ENCODE results near the gene MINDY4.

Gene MINDY4

DNA sequence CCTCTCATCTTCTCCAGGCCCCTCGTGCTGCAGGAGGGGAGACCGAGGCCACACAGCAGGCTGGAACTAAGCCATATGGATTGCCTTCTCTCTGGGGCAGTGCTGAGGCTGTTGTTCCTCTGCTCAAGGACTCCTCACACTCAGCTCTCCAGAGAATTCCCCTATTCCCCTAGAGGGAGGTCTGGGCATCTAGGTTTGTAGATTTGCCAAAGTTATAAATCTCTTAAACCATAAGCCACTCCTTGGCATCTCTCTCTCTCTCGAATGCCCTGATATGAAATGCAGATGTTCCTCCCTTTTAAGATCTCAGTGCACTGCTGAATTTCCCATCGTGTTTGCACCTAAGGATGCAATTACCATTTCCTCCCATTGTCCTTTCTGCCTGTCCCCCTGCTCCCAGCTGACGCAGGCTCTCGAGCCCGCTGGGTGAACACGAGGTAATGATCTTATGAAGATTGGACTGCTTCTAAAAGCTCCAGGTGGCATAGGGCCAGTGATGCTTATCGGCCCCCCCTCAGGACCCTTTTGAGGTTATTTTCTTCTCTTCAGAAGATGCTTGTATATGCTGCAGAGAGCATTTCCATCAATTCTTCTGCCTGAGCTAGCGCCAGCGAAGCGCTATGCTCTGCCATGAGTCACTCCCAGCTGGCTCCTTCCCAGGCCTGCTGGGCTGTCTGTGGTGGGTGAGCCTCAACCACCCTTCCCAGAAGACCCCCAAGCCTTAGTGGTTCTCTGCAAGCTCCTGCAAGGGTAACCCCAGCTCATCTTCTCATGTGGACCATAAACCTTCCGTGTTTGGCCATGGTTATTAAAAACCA is 98.8 kb downstream of the MINDY4 start:
- peak; percentile 35 for DNase-seq (ENCODE audit: low read depth)
- H3K4me3 ChIP-seq (ENCODE audit: low read length): no peak overlapping the region
- TF ChIP-seq, protein P1, sequence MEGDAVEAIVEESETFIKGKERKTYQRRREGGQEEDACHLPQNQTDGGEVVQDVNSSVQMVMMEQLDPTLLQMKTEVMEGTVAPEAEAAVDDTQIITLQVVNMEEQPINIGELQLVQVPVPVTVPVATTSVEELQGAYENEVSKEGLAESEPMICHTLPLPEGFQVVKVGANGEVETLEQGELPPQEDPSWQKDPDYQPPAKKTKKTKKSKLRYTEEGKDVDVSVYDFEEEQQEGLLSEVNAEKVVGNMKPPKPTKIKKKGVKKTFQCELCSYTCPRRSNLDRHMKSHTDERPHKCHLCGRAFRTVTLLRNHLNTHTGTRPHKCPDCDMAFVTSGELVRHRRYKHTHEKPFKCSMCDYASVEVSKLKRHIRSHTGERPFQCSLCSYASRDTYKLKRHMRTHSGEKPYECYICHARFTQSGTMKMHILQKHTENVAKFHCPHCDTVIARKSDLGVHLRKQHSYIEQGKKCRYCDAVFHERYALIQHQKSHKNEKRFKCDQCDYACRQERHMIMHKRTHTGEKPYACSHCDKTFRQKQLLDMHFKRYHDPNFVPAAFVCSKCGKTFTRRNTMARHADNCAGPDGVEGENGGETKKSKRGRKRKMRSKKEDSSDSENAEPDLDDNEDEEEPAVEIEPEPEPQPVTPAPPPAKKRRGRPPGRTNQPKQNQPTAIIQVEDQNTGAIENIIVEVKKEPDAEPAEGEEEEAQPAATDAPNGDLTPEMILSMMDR (conservative IDR thresholded peaks at IDR 0.05; ENCODE audit: low read length): no peak

DNA sequence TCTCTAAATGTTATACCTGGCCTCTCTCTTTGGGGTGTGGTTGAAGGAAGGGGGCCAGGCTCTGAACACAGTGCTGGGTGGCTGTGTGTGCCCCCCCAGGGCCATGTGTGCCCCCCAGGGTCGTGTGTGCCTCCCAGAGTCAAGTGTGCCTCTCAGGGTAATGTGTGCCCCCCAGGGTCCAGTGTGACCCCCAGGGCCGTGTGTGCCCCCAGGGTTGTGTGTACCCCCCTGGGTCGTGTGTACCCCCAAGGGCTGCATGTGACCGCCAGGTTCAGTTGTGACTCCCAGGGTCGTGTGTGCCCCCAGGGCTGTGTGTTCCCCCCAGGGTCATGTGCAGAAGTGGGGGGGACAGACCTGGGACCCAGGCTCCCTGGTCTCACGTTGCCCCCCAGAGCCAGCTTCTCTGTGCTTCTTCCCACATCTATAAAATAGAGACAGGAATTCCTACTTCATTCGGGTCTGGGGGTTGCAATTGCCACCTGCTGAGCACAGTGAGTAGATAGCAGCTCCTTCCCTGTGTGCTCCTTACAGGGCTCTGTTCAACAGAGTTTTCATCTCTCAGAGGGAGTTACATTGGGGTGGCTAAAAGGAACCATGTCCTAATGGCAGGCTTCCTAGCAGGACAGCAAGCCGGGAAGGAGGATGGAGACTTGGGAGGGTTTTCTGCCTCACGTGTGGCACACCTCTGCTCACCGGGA is 99.8 kb downstream of the MINDY4 start:
- TF ChIP-seq, protein P1 (conservative IDR thresholded peaks at IDR 0.05; ENCODE audit: low read length): no peak
- no peak overlapping the region for H3K4me3 ChIP-seq (ENCODE audit: low read length)
- DNase-seq (ENCODE audit: low read depth): no peak

DNA sequence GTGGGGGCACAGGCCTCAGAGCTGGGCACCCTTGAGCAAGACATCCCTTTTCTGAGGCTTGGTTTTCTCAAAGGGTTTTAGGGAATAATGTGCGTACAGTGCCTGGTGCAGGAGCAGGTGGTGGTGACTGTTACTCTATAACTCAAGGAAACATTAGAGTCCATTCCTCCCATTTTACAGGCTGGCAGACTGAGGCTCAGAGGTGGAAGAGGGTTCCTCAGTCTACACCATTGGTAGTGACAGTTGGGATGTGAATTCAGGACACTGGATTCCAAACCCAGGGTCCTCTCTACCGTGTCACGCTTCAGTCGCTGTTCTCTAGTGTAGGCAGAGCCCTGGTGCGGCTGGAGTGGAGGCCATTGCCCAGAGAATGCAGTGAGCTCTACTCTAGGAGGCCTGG is 100.4 kb downstream of the MINDY4 start:
- no peak for DNase-seq (ENCODE audit: low read depth)
- TF ChIP-seq, protein P1 (conservative IDR thresholded peaks at IDR 0.05; ENCODE audit: low read length): no peak
- H3K4me3 ChIP-seq (ENCODE audit: low read length): no peak overlapping the region

DNA sequence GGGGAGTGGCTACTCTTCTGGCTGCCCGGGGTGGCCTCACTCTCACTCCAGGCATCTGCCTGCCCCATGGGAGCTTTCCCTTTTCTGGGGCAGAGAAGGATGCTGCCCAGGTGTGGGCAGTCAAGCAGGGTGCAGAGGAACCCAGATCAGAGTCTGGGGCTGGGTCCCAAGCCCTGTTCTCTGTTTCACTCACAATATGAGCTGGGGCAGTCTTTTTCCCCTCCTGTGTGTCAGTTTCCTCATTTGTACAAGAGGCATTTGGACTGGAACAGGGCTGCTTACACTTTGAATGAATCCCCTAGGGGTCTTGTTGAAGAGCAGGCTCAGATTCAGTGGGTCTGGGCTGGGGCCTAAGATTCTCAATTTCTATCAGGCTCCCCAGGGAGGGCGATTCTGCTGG is 102.0 kb downstream of the MINDY4 start:
- DNase-seq (ENCODE audit: low read depth): no peak
- TF ChIP-seq, protein P1 (conservative IDR thresholded peaks at IDR 0.05; ENCODE audit: low read length): no peak
- H3K4me3 ChIP-seq (ENCODE audit: low read length): no peak overlapping the region

DNA sequence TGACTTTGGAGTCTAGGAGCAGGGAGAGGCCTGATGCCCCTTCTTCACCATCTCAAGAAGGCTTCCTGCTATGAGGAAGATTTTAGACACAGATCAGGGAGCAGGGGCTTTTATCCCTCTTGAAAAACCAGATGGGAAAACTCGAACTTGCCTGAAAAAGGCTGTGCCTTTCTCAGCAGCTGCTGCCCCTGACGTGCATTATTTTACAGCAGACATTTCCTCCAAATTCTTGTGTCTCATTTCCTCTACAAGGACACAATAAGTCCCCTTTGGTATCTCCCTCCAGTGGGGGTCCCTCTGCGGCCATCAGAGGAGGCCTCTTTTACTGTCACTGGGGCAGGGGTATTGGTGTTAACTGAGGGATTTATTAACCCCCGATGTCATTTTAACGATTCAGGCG is 102.4 kb downstream of the MINDY4 start:
- no peak for DNase-seq (ENCODE audit: low read depth)
- TF ChIP-seq, protein P1 (conservative IDR thresholded peaks at IDR 0.05; ENCODE audit: low read length): no peak
- H3K4me3 ChIP-seq (ENCODE audit: low read length): no peak overlapping the region

DNA sequence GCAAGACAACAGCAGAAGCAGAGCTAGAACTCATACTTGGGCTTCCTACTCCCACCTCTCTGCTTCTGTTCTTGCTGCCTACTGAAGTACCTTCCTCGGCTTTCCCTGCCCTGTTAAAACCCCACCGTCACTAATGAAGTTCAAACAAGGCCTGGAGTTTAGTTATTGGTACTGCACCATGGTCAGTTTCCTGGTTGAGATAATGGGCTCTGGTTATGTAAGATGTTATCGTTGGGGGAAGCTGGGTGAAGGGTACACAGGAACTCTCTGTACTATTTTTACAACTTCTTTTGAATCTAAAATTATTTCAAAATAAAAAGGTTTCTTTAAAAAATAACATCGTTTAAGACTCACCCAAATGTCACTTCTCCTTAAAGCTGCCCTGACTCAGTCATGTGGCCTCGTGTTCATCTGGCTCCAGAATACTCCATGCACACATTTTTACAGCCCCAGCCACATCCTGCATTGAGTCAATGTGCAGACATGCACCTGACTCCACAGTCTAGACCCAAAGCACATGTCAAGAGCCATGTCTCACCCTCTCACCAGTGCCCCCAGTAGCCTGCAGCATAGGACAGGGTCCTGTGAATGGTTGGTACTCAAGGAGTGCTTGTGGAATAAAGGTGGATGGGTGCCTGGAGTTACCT is 103.6 kb downstream of the MINDY4 start:
- no peak for DNase-seq (ENCODE audit: low read depth)
- H3K4me3 ChIP-seq (ENCODE audit: low read length): no peak overlapping the region
- TF ChIP-seq, protein P1 (conservative IDR thresholded peaks at IDR 0.05; ENCODE audit: low read length): no peak
